Endothelial cell of umbilical vein (primary cell): Measurements from ENCODE around the gene ATF5. TPM values are rescaled to one million over a fixed set of nuclear protein-coding genes. Genes with fewer than 3 reads are reported as not detected.

ENCODE experiments used
- BruUV-seq: library from RNA; stranded (reverse); fragments of 400-500 nt; replicated peaks from 2 replicates; lab custom pipeline; 2021; lab: Mats Ljungman, UMichigan
- CTCF ChIA-PET: fragments of 300-600, 350-600 bp; sonication (Branson Sonifier 250); formaldehyde crosslinking; loops from one replicate; lab custom pipeline; 2021; ENCODE audit warnings: antibody characterized with exemption, inconsistent platforms; lab: Charles Lee
- POLR2A ChIA-PET: fragments of 300-600, 350-600 bp; sonication (Branson Sonifier 250); formaldehyde crosslinking; loops from one replicate; lab custom pipeline; 2021; ENCODE audit warnings: antibody characterized with exemption, inconsistent platforms; lab: Charles Lee
- DNase-seq: peaks from one replicate; pipeline ENCODE4 v3.0.0-alpha.2; 2011; ENCODE audit warnings: low read depth, low spot score
- FAIRE-seq: peaks from 2 replicates; lab custom pipeline; 2011; peaks lifted over from hg19 to GRCh38; lab: Jason Lieb, UNC
- H2AFZ ChIP-seq: 2 replicates; pipeline ENCODE4 v1.6.0; 2012; ENCODE audit warnings: low read depth, low read length, control low read depth, inconsistent platforms
- H3K27ac ChIP-seq: 2 replicates; pipeline ENCODE4 v1.5.1; 2011; ENCODE audit warnings: low read depth, mild to moderate bottlenecking, control low read depth, low read length, moderate library complexity; ENCODE audit not compliant: insufficient read depth
- H3K27me3 ChIP-seq, 2 experiments: 2 replicates each; pipeline versions ENCODE4 v1.6.0 to v1.6.1; 2011; ENCODE audit warnings: low read length in 2 of 2, mixed read lengths in 1 of 2; ENCODE audit not compliant: control insufficient read depth in 2 of 2, insufficient read depth in 2 of 2
- H3K36me3 ChIP-seq, 2 experiments: 2 replicates in 1 of 2; 3 replicates in 1 of 2; pipeline ENCODE4 v1.5.1; 2011; ENCODE audit warnings: low read length in 2 of 2, mild to moderate bottlenecking in 1 of 2, moderate library complexity in 1 of 2; ENCODE audit not compliant: control insufficient read depth in 2 of 2, insufficient read depth in 2 of 2; ENCODE audit errors: extremely low read depth in 1 of 2
- H3K4me1 ChIP-seq: 3 replicates; pipeline ENCODE4 v1.5.1; 2011; ENCODE audit warnings: mild to moderate bottlenecking, low read length; ENCODE audit not compliant: control insufficient read depth, insufficient read depth; ENCODE audit errors: extremely low read depth
- H3K4me2 ChIP-seq: 2 replicates; pipeline ENCODE4 v1.6.1; 2011; ENCODE audit warnings: low read length, control low read depth, mixed read lengths; ENCODE audit not compliant: insufficient read depth
- H3K4me3 ChIP-seq, 3 experiments: fragments of 200-600 bp in 1 of 3; sonication (generic), shearing (Covaris generic) in 1 of 3; replicated peaks in 1 of 3; 2 replicates each; pipeline ENCODE4 v1.5.1; 2011 to 2016; ENCODE audit warnings: control low read depth in 3 of 3, low read length in 3 of 3, mild to moderate bottlenecking in 2 of 3, inconsistent platforms in 1 of 3, low read depth in 1 of 3, moderate library complexity in 1 of 3; ENCODE audit not compliant: insufficient read depth in 1 of 3
- H3K79me2 ChIP-seq: 2 replicates; pipeline ENCODE4 v1.6.0; 2012; ENCODE audit warnings: low read length, inconsistent platforms; ENCODE audit not compliant: control insufficient read depth, insufficient read depth
- H3K9ac ChIP-seq: replicated peaks from 2 replicates; pipeline ENCODE3; 2011; ENCODE audit warnings: low read length, control low read depth; ENCODE audit not compliant: insufficient read depth; ENCODE audit errors: extremely low read depth
- H3K9me1 ChIP-seq: replicated peaks from 3 replicates; pipeline ENCODE4 v1.6.0; 2011; ENCODE audit warnings: mild to moderate bottlenecking, low read length; ENCODE audit not compliant: control insufficient read depth, insufficient read depth; ENCODE audit errors: extremely low read depth
- H3K9me3 ChIP-seq: replicated peaks from 2 replicates; pipeline ENCODE4 v1.5.1; 2012; ENCODE audit warnings: low read length, inconsistent platforms; ENCODE audit not compliant: control insufficient read depth, insufficient read depth
- H4K20me1 ChIP-seq: replicated peaks from 2 replicates; pipeline ENCODE3; 2011; ENCODE audit warnings: mild to moderate bottlenecking, low read length; ENCODE audit not compliant: control insufficient read depth, insufficient read depth; ENCODE audit errors: extremely low read depth
- EZH2 ChIP-seq: IDR thresholded peaks from 2 replicates; pipeline ENCODE4 v1.6.1; 2012; ENCODE audit warnings: borderline replicate concordance, low read depth, mild to moderate bottlenecking, moderate library complexity, low read length, inconsistent platforms; ENCODE audit not compliant: severe bottlenecking
- FOS ChIP-seq: IDR thresholded peaks from 2 replicates; pipeline ENCODE4 v1.6.1; 2011; ENCODE audit warnings: mild to moderate bottlenecking, low read length, moderate library complexity, borderline replicate concordance; ENCODE audit not compliant: insufficient read depth
- GATA2 ChIP-seq: IDR thresholded peaks from 2 replicates; pipeline ENCODE4 v1.7.0; 2011; ENCODE audit warnings: low read depth, mild to moderate bottlenecking, moderate library complexity, mixed read lengths, low read length; ENCODE audit not compliant: insufficient read length, insufficient read depth
- MYC ChIP-seq: IDR thresholded peaks from one replicate; pipeline ENCODE4 v1.6.1; 2011; ENCODE audit warnings: mild to moderate bottlenecking, low read depth, low read length
- POLR2A ChIP-seq: IDR thresholded peaks from 2 replicates; pipeline ENCODE4 v1.6.1; 2012; ENCODE audit warnings: low read depth, mild to moderate bottlenecking, control low read depth, low read length
- POLR2AphosphoS5 ChIP-seq: IDR thresholded peaks from 2 replicates; pipeline ENCODE4 v1.6.1; 2012; ENCODE audit warnings: low read depth, mild to moderate bottlenecking, control low read depth, low read length, moderate library complexity; ENCODE audit not compliant: insufficient read depth
- dilution Hi-C: fragments of 300-500 bp; cut with MboI; formaldehyde crosslinking; loops from one replicate; pipeline ENCODE4 v1.15.0; 2019; ENCODE audit warnings: low sequenced_read_pairs; ENCODE audit not compliant: extremely low pct_ligation_motif_present
- intact Hi-C: fragments of 100-400 bp; cut with micrococcal nuclease; formaldehyde crosslinking; loops from one replicate; pipeline ENCODE4 v1.10.0; 2022
- polyA plus RNA-seq, 4 experiments: library from polyadenylated mRNA; depleted of rRNA in 3 of 4; stranded (reverse) in 3 of 4; unstranded in 1 of 4; fragments of >200 nt; gene quantifications; 2 replicates each; pipeline versions ENCODE4 v1.2.1 to v1.2.3, GENCODE V29; 2011 to 2012; ENCODE audit warnings: missing spikeins in 1 of 4
- total RNA-seq: library from RNA; stranded (reverse); gene quantifications from 2 replicates; pipeline ENCODE4 v1.2.3, GENCODE V29; 2021
- TF ChIP-seq, protein P1 (sequence below), 2 donors: IDR thresholded peaks; 1 replicate in 1 of 2; 2 replicates in 1 of 2; pipeline ENCODE4 v1.5.1; 2011; ENCODE audit warnings: low read length in 2 of 2, mild to moderate bottlenecking in 2 of 2, moderate library complexity in 2 of 2, control low read depth in 1 of 2, inconsistent platforms in 1 of 2, low read depth in 1 of 2; ENCODE audit not compliant: insufficient read depth in 1 of 2; ENCODE audit errors: extremely low read depth in 1 of 2
- TF ChIP-seq, protein P2 (sequence below): IDR thresholded peaks from 2 replicates; pipeline ENCODE4 v1.6.1; 2011; ENCODE audit not compliant: insufficient read depth, insufficient read length

ATF5 gene
- total and polyA plus RNA-seq, 2 donors (not counting 3 experiments of a cell fraction or from before 2014, with no cell fraction given) = 23.2 to 46.0 TPM

- dilution Hi-C loops = no loop called here
- Histone ChIP-seq H3K4me3 (no peak overlapping the region), H3K27me3 (peaks cover 9 to 16% of the 10 kb centered on the region in 2 experiments), H3K36me3 (no peaks in the 10 kb centered on the region), H3K79me2 (no peaks in the 10 kb centered on the region), H3K9ac (no peak overlapping the region), H3K4me2 (no peak overlapping the region), H3K27ac (no peak overlapping the region), H3K9me3 (no peaks in the 10 kb centered on the region), H3K9me1 (no peaks in the 10 kb centered on the region), H2AFZ (no peak overlapping the region), H3K4me1 (peaks cover 5% of the 10 kb centered on the region), H4K20me1 (no peaks in the 10 kb centered on the region)
- DNase-seq (no peak), FAIRE-seq (no peak)
- ChIA-PET CTCF (interaction anchor here (1.3 to 2.5 kb wide), 2 partner anchors 11 to 25 kb away, joined by 3 to 12 read pairs; no protein-coding TSS in a partner anchor), POLR2A (no interaction called here)
- TF ChIP-seq, protein P1, sequence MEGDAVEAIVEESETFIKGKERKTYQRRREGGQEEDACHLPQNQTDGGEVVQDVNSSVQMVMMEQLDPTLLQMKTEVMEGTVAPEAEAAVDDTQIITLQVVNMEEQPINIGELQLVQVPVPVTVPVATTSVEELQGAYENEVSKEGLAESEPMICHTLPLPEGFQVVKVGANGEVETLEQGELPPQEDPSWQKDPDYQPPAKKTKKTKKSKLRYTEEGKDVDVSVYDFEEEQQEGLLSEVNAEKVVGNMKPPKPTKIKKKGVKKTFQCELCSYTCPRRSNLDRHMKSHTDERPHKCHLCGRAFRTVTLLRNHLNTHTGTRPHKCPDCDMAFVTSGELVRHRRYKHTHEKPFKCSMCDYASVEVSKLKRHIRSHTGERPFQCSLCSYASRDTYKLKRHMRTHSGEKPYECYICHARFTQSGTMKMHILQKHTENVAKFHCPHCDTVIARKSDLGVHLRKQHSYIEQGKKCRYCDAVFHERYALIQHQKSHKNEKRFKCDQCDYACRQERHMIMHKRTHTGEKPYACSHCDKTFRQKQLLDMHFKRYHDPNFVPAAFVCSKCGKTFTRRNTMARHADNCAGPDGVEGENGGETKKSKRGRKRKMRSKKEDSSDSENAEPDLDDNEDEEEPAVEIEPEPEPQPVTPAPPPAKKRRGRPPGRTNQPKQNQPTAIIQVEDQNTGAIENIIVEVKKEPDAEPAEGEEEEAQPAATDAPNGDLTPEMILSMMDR (IDR thresholded peaks at IDR 0.05; ENCODE audit: extremely low read depth in 1 of 2, insufficient read depth in 1 of 2, low read depth in 1 of 2, low read length in 2 of 2) = no peak
- TF ChIP-seq FOS = no peak
- TF ChIP-seq, protein P2, sequence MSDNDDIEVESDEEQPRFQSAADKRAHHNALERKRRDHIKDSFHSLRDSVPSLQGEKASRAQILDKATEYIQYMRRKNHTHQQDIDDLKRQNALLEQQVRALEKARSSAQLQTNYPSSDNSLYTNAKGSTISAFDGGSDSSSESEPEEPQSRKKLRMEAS = no peak
- TF ChIP-seq POLR2AphosphoS5 = no peak
- TF ChIP-seq POLR2A = no peak
- no peak for TF ChIP-seq MYC
- TF ChIP-seq GATA2 = no peak
- TF ChIP-seq EZH2 = no peak
- no TSS peak for BruUV-seq
- intact Hi-C loops = no loop called here
Measured at GRCh38 chr19:49952906-49953305, 23.9 kb downstream of the ATF5 start.
